ENCODE data around the gene PTMA.
"Not testable (repeated sequence)": the region's sequence is repeated elsewhere in the genome, so short reads cannot be mapped to it uniquely, and the experiment has no call there.

The PTMA gene

DNA sequence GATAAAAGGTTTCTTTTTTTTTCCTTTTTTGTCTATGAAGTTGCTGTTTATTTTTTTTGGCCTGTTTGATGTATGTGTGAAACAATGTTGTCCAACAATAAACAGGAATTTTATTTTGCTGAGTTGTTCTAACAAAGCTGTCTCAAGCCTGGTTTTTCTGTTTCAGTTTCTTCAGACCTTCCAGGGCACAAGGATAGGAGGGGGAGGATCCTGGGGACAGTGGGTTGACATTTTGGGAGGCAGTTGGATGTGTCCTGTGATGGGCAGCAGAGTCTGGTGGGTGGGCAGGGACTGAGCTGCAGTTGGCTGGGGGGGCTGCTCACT is 5.0 kb downstream of the PTMA start:
- Mint-ChIP-seq H3K4me3 (peak overlapping the region; percentile 74), H3K4me1 (ENCODE audit: low read depth) (peaks cover 29% of the 10 kb centered on the region), H3K27ac (peak overlapping the region; percentile 94), H3K36me3 (ENCODE audit: low read depth) (peaks cover 51% of the 10 kb centered on the region)
- H3K27me3 Mint-ChIP-seq (ENCODE audit: low read depth); H3K9me3 Mint-ChIP-seq; DNase-seq (ENCODE audit: low spot score): not testable (repeated sequence)

GRCh38 chr2:231713730-231714638 is 5.7 kb downstream of the PTMA start:
- Mint-ChIP-seq H3K36me3 (ENCODE audit: low read depth) (peaks cover 48% of the 10 kb centered on the region), H3K4me1 (ENCODE audit: low read depth) (peaks cover 28% of the 10 kb centered on the region), H3K27me3 (ENCODE audit: low read depth) (no peaks in the 10 kb centered on the region), H3K27ac (peak overlapping the region; percentile 94), H3K4me3 (peak overlapping the region; percentile 74), H3K9me3 (no peaks in the 10 kb centered on the region)
- peak; percentile 83 for DNase-seq (ENCODE audit: low spot score)

DNA sequence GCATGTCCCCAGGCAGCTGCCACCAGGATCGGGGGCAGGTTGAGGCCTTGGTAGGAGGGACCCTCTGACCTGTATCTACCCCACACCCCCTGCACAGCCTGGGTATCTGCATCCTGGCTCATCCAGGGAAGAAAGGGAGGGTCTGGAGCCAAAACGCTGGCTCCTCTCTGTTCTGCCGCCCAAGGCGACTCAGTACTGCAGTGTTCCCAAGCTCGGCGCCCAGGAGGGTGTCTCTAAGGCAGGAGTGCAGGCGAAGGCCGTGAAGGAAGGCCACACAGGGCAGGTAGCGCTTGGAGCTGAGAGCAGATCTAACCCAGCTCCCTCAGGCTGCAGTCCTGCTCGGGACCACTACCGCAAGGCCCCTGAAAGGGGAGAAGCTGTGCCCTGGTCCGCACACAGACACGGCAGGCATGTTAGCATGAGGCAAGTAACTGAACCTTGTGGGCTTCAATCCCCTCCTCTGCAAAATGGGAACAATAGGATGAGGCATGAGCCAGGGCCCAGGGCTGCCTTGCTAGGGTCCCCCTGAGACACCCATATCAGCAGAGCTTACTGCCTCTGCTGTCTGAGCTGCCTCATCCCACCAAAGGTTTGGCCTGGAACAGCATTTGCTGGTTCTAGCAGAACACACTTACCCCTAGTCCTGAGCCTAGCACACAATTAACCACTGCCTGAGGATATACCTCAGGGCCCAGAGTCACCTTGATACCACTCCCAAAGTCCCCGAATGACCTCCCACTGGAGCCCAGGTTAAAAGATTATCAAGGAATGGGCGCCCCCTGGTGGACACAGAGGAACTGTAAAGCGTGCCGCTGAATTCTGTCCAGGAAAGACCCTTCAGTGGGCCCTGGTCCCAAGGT is 6.5 kb downstream of the PTMA start:
- H3K4me3 Mint-ChIP-seq: no peak overlapping the region
- peaks cover 43% of the 10 kb centered on the region for H3K36me3 Mint-ChIP-seq (ENCODE audit: low read depth)
- peak; percentile 69 for DNase-seq (ENCODE audit: low spot score)
- peaks cover 28% of the 10 kb centered on the region for H3K4me1 Mint-ChIP-seq (ENCODE audit: low read depth)
- no peaks in the 10 kb centered on the region for H3K27me3 Mint-ChIP-seq (ENCODE audit: low read depth)
- H3K9me3 Mint-ChIP-seq: no peaks in the 10 kb centered on the region
- H3K27ac Mint-ChIP-seq: peak overlapping the region; percentile 94

DNA sequence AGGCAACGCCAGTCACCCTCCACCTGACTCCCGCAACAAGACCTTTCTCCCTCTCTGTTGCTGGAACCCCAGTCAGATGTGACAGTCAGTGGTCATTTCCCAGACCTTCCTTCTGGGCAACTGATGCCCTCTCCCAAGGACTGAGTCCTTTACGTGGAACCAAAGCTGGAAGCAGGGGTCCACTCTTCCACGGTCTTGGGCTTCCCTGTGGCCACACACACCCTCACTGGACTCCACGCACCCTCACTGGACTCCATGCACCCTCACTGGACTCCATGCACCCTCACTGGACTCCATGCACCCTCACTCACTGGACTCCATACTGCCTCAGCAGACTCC is 7.1 kb downstream of the PTMA start:
- DNase-seq (ENCODE audit: low spot score): no peak
- Mint-ChIP-seq H3K27ac (peak overlapping the region; percentile 34), H3K4me3 (no peak overlapping the region), H3K9me3 (no peaks in the 10 kb centered on the region), H3K36me3 (ENCODE audit: low read depth) (peaks cover 41% of the 10 kb centered on the region), H3K27me3 (ENCODE audit: low read depth) (no peaks in the 10 kb centered on the region), H3K4me1 (ENCODE audit: low read depth) (peaks cover 28% of the 10 kb centered on the region)

- Mint-ChIP-seq H3K9me3 (no peaks in the 10 kb centered on the region), H3K4me3 (no peak overlapping the region), H3K36me3 (ENCODE audit: low read depth) (peaks cover 37% of the 10 kb centered on the region), H3K27ac (peak overlapping the region; percentile 34), H3K4me1 (ENCODE audit: low read depth) (peaks cover 28% of the 10 kb centered on the region), H3K27me3 (ENCODE audit: low read depth) (no peaks in the 10 kb centered on the region)
- DNase-seq (ENCODE audit: low spot score): no peak
These were observed 7.8 kb downstream of the PTMA start for GRCh38 chr2:231715988-231716616.

DNA sequence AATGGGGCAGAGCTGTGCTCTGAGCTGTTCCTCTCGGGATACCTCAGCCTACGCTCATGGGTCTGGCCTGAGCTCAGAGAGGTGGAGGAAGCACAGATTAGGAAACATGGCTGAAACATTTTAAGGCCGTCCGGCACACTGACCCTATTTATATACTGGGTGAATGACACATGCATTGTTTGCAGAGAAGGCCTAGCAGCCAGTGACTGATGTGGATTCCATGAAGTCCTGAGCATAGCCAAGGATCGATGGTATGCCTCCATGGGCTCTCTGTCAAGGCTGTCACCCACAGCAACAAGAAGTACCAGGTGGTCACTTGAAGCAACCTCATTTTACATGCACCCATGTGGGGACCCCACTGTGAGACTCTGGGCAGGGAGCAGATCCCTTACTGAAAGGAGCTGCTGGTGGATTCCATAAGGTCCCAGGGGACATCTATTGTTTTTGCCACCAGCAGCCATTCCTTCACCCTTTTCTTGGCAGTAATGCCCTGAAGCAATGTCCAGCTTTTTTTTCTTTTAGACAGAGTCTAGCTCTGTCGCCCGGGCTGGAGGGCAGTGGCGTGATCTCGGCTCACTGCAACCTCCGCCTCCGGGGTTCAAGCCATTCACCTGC is 8.4 kb downstream of the PTMA start:
- Mint-ChIP-seq H3K4me3 (no peak overlapping the region), H3K36me3 (ENCODE audit: low read depth) (peaks cover 30% of the 10 kb centered on the region), H3K27ac (no peak overlapping the region), H3K4me1 (ENCODE audit: low read depth) (peaks cover 23% of the 10 kb centered on the region), H3K27me3 (ENCODE audit: low read depth) (no peaks in the 10 kb centered on the region), H3K9me3 (no peaks in the 10 kb centered on the region)
- no peak for DNase-seq (ENCODE audit: low spot score)

- H3K27ac Mint-ChIP-seq: no peak overlapping the region
- no peaks in the 10 kb centered on the region for H3K9me3 Mint-ChIP-seq
- H3K27me3 Mint-ChIP-seq (ENCODE audit: low read depth): no peaks in the 10 kb centered on the region
- H3K4me3 Mint-ChIP-seq: no peak overlapping the region
- H3K4me1 Mint-ChIP-seq (ENCODE audit: low read depth): peaks cover 16% of the 10 kb centered on the region
- H3K36me3 Mint-ChIP-seq (ENCODE audit: low read depth): peaks cover 22% of the 10 kb centered on the region
- DNase-seq (ENCODE audit: low spot score): no peak
These were observed 9.2 kb downstream of the PTMA start for GRCh38 chr2:231717281-231718171.

- Mint-ChIP-seq H3K36me3 (ENCODE audit: low read depth) (peaks cover 13% of the 10 kb centered on the region), H3K27me3 (ENCODE audit: low read depth) (no peaks in the 10 kb centered on the region), H3K4me3 (no peak overlapping the region), H3K9me3 (no peaks in the 10 kb centered on the region), H3K27ac (no peak overlapping the region), H3K4me1 (ENCODE audit: low read depth) (peaks cover 9% of the 10 kb centered on the region)
- no peak for DNase-seq (ENCODE audit: low spot score)
These were observed 10.5 kb downstream of the PTMA start for GRCh38 chr2:231718799-231719198.

GRCh38 chr2:231720292-231720986 is 12.1 kb downstream of the PTMA start:
- no peak for DNase-seq (ENCODE audit: low spot score)
- no peak overlapping the region for H3K4me3 Mint-ChIP-seq
- H3K27ac Mint-ChIP-seq: no peak overlapping the region
- H3K4me1 Mint-ChIP-seq (ENCODE audit: low read depth): peaks cover 4% of the 10 kb centered on the region
- peaks cover 4% of the 10 kb centered on the region for H3K36me3 Mint-ChIP-seq (ENCODE audit: low read depth)
- H3K9me3 Mint-ChIP-seq: no peaks in the 10 kb centered on the region
- H3K27me3 Mint-ChIP-seq (ENCODE audit: low read depth): no peaks in the 10 kb centered on the region

- no peaks in the 10 kb centered on the region for H3K9me3 Mint-ChIP-seq
- H3K36me3 Mint-ChIP-seq (ENCODE audit: low read depth): no peaks in the 10 kb centered on the region
- H3K4me1 Mint-ChIP-seq (ENCODE audit: low read depth): no peaks in the 10 kb centered on the region
- H3K4me3 Mint-ChIP-seq: no peak overlapping the region
- DNase-seq (ENCODE audit: low spot score): no peak
- H3K27ac Mint-ChIP-seq: no peak overlapping the region
- no peaks in the 10 kb centered on the region for H3K27me3 Mint-ChIP-seq (ENCODE audit: low read depth)
These were observed 13.0 kb downstream of the PTMA start for GRCh38 chr2:231720987-231721966.

GRCh38 chr2:231722721-231723307 is 14.5 kb downstream of the PTMA start:
- Mint-ChIP-seq H3K4me1 (ENCODE audit: low read depth) (no peaks in the 10 kb centered on the region), H3K36me3 (ENCODE audit: low read depth) (no peaks in the 10 kb centered on the region)

More at GRCh38 chr2:231722721-231723307, 14.5 kb downstream of the PTMA start:
- Mint-ChIP-seq H3K9me3 (no peaks in the 10 kb centered on the region), H3K27me3 (ENCODE audit: low read depth) (no peaks in the 10 kb centered on the region), H3K27ac (no peak overlapping the region), H3K4me3 (no peak overlapping the region)
- DNase-seq (ENCODE audit: low spot score): no peak
